LNCaP clone FGC (cell line): ENCODE data around the gene WDR20.

Experiments used
- DNase-seq: peaks from one replicate; pipeline ENCODE4 v3.0.0-alpha.2; 2011; ENCODE audit warnings: low read depth
- H3K4me3 ChIP-seq: 2 replicates; pipeline ENCODE4 v1.5.1; 2011; ENCODE audit warnings: mild to moderate bottlenecking, low read depth, low read length, control low read depth
- TF ChIP-seq, protein P1 (sequence below): IDR thresholded peaks from 2 replicates; pipeline ENCODE4 v1.5.1; 2012; ENCODE audit warnings: mild to moderate bottlenecking; ENCODE audit not compliant: control insufficient read depth, insufficient read depth; ENCODE audit errors: extremely low read depth

WDR20 gene

DNA sequence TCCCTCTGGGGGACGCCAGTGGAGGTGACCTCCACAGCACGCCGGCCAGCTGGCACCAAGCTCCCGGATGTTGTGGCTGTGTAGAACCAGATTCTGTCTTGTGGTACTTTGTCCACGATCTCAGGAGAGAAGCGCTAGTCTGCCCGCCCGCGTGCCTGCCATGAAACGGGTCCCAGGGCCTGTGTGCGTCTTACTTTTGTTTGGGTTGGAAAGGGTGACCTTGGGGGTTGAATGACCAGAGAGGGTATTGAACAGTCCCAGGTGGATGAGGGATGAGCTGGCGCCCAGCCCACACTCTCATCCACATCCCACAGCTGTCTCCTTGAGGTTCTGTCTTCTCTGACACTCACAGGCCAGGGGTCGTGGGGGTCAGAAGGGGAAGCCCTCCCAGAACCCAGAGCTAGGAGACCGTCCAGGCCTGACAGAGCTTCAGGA, 78.3 kb downstream of the WDR20 start:
- no peak for DNase-seq
- TF ChIP-seq, protein P1, sequence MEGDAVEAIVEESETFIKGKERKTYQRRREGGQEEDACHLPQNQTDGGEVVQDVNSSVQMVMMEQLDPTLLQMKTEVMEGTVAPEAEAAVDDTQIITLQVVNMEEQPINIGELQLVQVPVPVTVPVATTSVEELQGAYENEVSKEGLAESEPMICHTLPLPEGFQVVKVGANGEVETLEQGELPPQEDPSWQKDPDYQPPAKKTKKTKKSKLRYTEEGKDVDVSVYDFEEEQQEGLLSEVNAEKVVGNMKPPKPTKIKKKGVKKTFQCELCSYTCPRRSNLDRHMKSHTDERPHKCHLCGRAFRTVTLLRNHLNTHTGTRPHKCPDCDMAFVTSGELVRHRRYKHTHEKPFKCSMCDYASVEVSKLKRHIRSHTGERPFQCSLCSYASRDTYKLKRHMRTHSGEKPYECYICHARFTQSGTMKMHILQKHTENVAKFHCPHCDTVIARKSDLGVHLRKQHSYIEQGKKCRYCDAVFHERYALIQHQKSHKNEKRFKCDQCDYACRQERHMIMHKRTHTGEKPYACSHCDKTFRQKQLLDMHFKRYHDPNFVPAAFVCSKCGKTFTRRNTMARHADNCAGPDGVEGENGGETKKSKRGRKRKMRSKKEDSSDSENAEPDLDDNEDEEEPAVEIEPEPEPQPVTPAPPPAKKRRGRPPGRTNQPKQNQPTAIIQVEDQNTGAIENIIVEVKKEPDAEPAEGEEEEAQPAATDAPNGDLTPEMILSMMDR = no peak
- no peak overlapping the region for H3K4me3 ChIP-seq

DNA sequence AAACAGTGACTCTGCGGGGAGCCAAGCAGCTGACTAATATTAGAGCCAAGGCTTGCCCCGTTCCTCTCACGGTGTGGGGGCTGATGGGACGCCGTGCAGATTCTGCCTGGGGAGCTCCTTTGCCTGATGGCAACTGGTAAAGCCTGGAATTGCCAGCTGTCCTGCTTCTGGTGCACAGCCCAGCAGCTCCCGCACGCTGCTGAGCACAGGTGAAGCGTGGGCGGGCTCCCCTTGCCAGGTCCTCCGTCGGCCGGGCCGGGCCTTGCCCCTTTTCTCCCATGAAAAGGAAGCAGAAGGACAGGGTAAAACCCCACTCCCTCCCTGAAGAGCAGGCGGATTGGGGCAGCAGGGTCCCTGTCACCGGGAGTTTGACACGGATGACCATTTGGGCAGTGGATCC, 79.0 kb downstream of the WDR20 start:
- TF ChIP-seq, protein P1 = no peak
- no peak overlapping the region for H3K4me3 ChIP-seq
- no peak for DNase-seq

- TF ChIP-seq, protein P1 = no peak
- no peak for DNase-seq
- no peak overlapping the region for H3K4me3 ChIP-seq
Observed at GRCh38 chr14:102219316-102219715, 79.6 kb downstream of the WDR20 start.

GRCh38 chr14:102220031-102220430, 80.3 kb downstream of the WDR20 start:
- DNase-seq = no peak
- TF ChIP-seq, protein P1 = no peak
- H3K4me3 ChIP-seq = no peak overlapping the region

DNA sequence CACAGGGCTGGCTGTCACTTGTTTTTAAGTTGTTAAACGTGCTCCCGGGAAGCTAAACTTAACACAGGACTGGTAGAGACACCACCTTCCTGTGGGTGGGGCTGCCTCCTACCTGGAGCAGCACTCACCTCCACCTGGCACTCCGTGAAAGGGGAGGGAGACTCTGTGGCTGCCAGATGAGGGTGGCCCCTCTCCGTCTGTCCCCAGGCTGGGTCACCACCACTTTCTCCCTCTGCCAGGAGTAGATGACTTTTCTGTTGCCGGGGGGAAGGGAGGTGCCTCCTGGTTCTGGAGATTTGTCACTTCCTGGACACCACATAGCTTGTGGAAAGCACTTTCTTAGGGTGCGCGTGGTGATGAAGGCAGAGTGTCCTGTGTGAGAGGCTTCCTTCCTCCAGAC, 81.3 kb downstream of the WDR20 start:
- H3K4me3 ChIP-seq = no peak overlapping the region
- TF ChIP-seq, protein P1 = no peak
- no peak for DNase-seq

DNA sequence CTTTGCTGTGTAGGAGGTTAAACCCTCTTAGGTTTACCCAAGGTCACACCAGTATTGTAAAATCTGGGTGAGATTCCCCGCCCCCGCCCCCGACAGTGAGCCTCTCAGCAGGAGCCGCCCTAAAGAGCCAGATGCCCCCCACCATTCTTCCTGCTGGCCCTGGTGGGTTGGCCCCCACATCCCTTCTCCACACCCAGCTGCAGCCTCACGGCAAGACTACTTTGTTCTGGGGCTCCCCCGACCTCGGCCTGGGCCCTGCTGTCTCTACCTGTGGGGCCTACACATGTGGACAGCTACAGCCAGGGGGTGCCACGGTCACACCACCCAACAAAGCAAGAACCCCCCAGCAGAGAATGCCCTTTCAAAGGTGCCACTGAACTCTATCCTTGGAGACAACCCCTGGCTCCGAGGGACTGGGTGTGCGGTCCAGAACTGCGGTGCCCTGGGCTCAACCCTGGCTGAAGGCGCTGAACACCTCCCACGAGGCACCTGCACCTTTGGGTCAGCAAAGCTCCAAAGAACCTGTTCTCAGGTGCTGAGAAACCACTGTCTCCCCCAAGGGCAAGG, 82.4 kb downstream of the WDR20 start:
- no peak for DNase-seq
- no peak overlapping the region for H3K4me3 ChIP-seq
- TF ChIP-seq, protein P1 = no peak

DNA sequence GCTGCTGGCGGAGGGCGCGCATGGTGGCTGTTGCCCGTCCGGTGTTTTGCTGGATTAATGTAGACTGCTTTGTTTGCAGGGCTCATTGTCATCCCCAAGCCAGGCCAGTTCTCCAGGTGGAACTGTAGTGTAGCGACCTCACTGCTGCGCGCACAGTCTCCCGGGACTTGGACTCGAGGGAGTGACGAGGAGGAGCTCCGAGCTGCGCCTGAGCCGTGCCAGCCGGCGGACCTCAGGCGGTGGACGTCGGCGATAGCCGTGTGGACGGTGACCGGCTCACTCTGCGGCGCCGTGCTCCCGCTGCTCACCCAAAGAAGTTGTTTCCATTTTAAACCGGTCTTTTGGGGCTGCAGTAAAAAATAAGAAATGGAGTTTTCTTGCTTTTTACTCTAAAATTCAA, 83.1 kb downstream of the WDR20 start:
- TF ChIP-seq, protein P1 = no peak
- DNase-seq = no peak
- no peak overlapping the region for H3K4me3 ChIP-seq
